GM21576 (cell line): ENCODE results near the gene ZNF90.
A peak's percentile ranks its signal among the peaks of the same experiment; 100 is the strongest.
"Not testable (repeated sequence)": the region's sequence is repeated elsewhere in the genome, so short reads cannot be mapped to it uniquely, and the experiment has no call there.

ENCODE experiments used
- ATAC-seq: cut with Tn5 transposase; IDR thresholded peaks from one replicate; pipeline ENCODE4 v1.9.1; 2021; ENCODE audit warnings: mild to moderate bottlenecking, moderate library complexity; ENCODE audit not compliant: unreplicated experiment

Gene ZNF90

DNA sequence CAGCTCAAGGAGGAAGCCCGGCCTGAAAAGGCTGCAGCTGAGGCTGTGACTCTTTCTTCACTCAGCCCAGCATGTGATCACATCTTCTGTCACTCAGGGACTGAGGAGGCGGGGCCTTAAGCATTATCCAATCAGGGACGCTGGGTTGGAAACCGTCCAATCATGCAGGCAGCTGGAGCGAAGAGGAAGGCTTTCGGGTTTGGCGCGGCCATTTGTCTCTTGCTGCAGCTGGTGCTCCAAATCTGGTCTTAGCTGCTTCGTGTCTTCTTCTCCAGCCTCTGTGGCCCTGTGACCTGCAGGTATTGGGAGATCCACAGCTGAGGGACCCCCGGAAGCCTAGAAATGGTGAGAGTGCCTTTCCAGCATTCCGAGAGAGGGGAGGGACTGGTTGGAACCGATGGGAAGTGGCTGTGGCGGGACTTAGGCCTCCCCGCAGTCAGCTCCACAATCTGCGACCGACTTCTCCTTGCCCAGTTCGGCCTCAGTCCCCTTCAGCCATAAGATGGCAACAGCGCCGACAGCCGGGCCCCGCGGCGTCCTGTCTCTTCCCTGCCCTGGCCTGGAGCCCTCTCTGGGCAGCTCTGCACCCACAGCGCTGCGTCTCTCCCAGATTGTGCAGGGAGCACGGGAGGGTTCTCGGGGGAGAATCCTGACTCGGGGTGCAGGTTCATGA lies at the start of gene ZNF90:
Gene ZNF90 (plus strand): TSS at position 210 of the 673 bp plus-strand sequence. CDS start 133 bp downstream, at position 343.
- ATAC-seq = peak; percentile 84

DNA sequence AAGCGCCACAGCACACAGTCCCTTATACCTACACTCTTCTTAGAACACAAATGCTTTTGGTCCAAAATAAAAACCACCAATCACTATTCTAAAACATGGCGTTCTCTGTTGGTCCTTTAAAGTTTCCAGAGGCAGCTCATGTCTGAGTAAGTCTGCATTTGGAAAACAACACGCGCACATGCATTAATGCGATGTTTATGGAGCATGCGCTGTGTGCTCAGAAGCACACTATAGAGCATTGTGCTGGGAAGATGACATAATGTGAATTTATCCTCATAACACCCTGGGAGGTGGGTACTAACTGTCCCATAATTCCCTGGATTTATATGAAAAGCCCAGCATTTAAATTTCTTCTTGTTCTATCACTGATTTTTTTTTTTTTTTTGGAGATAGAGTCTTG lies 49.2 kb upstream of the ZNF90 start:
- ATAC-seq = no peak

DNA sequence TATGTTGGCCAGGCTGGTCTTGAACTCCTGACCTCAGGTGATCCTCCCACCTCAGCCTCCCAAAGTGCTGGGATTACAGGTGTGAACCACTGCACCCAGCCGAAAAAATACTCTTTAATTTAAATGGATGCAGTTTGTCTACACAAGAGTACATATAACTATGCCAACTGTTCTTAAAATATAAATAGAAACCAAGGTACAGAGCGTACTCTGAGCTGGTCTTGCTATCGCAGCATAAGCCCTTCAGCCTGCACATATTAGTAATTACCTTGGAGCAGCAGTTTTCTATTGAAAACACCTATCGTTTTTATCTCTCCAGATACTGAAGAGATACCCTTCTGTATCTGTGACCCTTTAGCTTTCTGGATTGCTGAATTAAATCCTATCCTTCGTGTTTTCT lies 41.9 kb upstream of the ZNF90 start:
- no peak for ATAC-seq

DNA sequence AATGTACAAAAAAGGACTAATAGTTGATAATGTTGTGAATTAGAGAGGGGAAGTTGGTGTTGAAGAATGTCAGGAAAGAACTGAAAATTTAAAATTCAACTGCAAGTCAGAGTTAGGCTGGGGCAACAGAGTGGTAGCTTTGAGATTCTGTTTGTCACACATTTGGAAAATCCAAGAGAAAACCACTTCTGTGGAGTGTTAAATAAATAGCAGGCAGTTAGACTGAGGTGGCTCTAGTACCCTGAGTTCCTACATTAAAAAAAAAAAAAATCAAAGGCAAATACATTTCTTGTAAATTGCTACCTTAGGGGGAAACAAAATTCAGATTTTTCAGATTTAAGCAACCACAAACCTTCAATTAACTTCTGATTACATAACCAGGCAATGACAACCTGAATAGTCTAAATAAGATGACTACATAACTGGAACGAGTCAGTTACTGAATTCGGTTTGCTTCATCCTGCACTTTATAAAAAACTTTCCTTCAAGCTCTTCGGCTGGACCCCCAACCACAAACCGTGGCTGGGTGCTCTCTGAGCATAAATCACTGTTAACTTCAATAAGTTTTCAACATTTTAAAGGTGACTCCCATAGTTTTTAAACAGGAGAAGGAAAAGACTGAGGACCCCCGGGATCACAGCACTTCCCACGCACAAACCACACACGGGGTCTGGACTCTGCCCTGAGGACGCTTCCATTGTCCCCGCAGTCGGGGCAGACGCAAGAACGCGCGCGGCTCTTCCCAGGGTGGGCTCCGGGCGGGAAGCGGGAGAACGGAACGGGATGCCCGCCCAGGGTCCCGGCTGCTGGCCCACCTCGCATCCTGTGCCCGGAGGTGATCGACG lies 39.2 kb upstream of the ZNF90 start:
- ATAC-seq = no peak

DNA sequence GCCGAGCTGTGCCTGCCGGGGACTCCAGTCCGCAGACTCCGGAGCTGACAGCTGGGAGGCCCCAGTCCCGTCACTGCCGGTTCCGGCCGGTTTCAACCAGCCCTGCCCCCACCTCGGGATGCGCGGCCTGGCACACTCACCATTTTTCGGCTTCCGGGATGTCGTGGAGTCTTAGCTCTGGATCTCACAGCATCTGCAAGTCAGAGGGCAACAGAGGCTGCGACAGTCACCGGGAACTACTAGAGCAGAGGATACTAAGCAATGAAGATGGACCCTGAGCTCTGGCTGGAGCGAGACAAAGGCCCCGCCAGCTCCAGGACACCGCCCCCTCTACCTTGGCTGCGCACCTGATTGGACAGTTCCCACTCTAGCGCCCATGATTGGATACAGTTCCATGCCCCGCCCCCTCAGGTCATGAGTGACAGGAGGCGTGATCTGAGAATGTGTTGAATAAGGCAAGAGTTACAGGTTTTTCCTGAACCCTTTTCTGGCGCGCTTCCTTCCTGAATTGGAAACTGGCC lies 38.5 kb upstream of the ZNF90 start, which contains the start of gene ZNF682:
Gene ZNF682 (minus strand): TSS at position 303 of the 521 bp plus-strand sequence. CDS start 160 bp downstream, at position 143.
- peak; percentile 98 for ATAC-seq

DNA sequence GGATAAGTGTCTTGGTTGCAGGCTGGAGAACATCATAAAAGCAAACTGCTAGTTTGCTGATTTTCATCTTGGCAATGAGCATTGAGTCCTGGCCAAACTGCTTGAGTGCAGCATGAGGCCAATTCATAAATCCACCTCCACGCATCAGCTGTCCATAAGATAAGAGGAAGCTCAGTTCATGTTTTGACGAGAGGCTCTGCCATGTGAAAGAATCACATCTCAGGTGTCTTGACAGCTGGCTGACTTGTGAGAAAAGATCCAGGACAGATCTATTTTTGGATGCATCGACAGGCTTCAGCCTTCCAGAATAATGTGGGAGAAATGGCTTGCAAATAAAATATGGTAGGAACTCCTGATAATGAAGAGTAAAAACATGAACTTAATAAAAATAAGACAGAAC lies 33.1 kb upstream of the ZNF90 start:
- no peak for ATAC-seq

DNA sequence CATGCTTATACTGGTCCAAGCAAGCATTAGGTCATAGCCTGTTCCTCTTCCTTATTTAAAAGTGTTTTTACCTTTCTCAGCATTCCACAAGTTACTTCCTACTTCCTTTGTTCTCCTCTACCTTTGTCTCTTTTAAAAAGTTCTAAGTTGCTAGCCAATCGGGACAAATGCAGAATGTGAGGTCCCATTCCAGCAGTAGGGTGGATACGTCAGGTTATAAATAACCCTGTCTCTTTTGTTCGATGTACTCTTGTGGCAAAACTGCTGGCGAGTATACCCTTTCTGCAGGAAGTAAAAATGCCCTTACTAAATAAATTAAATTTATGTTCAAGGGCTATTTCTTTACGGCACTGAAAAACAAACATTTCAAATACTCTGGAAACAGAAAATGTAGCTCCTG lies 32.1 kb upstream of the ZNF90 start:
- ATAC-seq = not testable (repeated sequence)

DNA sequence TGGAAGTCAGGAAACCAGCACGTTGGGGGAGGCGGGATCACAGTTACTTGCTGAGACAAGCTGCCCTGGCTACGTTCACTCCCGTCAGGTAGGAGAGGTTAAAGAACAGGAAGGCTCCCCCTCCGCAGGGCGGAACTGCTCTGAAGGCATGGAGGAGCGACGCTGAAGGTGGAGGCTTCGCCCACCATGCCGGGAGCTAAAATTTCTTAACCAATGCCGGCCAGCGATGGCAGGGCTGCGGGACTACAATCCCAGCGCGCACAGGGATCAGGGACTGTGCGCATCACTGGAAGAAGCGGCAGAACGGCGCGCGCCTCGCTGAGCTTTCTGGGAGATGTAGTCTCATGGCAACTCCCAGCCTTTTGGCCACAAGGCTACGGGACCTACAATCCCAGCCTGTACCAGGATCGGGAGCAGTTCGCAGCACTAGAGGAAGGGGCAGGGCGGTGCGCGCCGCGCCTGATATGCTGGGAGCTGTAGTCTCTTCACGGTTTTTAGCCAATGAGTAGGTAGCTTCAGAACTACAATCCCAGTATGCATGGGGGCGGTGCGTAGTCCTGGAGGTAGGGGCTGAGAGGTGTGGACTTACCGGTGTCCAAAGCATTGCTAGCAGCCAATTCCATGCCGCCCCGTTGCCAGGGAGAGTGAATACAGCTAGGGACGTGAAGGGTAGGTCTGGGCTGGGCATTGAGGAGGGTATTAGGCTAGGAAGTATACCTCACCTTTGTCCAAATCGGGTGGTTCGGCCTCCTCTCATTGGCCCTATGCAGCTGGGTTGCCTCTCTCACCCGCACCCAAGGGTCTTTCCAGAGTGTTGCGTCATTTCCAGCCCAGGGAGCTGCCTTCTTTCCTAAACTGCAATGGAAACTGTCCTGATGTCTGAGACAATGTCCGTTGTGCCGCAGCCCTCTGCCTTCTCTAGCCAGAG lies 25.7 kb upstream of the ZNF90 start:
- peak; percentile 97 for ATAC-seq

DNA sequence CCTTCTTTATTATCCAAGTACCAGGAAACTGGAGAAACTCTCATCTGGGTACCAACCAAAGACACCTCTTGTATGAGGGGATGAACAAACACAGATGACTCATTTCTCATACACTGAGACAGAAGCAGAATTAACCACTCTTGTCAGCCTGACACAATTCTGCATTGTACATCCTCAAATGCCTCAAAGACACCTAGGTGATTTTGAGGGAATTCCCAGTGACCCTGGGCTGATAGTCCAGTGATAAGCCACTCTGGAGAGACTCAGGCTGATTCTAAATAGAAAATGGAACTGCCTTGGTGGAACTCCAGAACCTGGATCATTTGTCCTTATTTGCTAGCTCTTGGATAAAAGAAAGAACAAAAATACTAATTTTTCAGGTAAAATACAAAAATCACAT lies 19.1 kb upstream of the ZNF90 start:
- not testable (repeated sequence) for ATAC-seq

DNA sequence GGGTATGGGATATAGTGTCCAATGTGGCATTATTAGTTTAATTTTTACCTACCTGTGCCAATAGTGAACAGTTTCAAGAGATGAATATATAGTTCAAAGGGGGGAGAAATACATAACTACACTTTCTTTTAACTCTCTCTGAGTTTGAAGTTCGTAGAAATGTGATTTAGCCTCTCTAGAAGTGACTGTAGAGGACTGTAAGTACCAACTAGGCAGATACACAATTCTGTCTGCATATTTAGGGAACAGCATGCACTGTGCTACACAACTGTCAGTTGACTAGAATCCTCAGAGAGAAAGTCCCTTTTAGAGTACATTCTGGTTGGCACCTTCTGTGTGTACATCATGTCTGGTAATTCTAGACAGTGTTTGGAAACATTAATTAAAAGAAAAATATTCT lies 17.5 kb upstream of the ZNF90 start:
- ATAC-seq = no peak

DNA sequence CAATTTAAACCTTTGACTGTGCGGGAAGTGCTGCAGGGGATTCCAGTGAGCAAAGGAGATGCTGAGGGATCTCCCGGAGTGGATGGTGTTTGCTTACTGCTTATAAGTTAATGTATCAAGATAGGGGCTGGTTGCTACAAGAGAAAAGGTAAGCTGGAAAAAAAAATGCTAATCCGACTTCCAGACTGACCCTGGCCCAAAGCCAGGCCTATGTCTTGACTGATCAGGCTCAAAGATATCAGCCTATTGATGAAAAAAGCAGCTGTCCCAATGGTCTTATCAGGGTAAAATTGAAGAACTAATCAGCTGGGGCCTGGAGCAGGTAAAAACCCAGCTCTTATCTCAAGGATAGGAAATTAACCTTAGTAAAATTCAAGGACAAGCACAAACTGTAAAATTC lies 10.9 kb upstream of the ZNF90 start:
- no peak for ATAC-seq

DNA sequence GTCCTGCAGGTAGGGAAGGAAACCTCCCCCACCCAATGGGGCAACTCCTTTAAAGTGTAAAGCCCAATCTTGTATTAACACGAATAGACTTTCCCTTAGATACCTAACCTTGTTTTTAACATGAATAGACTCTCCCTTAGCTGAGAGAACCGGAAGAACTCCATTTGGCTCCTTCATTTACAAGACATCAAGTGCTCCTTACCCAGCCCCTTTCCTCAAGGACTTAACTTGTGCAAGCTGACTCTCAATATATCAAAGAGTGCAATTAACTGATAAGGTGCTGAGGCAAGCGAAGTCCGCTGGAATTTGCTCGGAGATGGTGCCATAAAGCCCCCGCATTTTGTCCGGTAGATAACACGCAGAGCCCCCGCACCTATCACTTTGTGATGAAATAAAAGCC lies 9.9 kb upstream of the ZNF90 start:
- no peak for ATAC-seq

DNA sequence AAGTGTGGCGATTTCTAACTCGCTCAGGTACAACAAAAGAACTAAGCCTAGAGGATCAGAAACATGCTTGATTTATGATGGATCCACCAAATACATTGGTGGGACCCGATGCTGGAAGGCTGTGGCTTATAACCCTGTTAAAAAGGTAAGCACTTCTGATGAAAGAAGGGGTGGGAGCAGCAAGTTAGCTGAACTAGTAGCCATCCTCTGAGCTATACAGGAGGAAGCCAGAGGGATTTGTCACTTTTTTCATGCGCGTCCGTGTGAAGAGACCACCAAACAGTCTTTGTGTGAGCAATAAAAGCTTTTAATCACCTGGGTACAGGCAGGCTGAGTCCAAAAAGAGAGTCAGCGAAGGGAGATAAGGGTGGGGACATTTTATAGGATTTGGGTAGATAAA lies 9.2 kb upstream of the ZNF90 start:
- ATAC-seq = not testable (repeated sequence)

DNA sequence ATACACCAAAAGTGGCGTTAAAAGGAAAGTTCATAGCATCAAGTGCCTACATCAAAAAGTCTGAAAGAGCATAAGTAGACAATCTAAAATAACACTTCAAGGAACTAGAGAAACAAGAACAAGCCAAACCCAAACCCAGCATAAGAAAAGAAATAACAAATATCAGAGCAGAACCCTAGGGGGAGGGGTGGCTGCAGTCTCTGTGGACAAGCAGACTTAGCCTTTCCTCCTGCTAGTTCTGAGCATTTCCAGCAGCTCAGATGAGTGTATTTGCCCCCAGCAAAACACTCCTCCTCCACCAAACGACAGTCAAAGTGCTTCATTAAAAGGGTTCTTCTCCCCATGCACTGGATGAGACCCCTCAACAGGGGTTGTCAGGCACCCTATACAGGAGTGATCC lies 7.1 kb upstream of the ZNF90 start:
- ATAC-seq = no peak

DNA sequence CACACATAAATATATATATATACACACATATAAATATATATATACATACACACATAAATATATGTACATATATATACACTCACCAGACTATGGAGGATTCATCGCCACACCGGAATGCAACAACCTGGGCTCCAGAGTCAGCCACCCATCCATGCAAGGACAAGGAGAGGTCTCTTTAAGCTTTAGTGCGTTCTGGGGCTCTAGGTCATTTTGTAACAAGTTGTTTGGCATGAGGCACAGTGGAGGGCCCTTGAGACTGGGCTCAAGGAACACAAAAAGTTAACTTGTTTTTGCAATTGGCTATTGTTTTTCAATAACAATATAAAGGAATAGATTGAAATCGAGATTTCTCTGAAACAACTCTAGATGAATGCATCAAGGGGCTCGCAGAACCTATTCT lies 4.9 kb upstream of the ZNF90 start:
- no peak for ATAC-seq

DNA sequence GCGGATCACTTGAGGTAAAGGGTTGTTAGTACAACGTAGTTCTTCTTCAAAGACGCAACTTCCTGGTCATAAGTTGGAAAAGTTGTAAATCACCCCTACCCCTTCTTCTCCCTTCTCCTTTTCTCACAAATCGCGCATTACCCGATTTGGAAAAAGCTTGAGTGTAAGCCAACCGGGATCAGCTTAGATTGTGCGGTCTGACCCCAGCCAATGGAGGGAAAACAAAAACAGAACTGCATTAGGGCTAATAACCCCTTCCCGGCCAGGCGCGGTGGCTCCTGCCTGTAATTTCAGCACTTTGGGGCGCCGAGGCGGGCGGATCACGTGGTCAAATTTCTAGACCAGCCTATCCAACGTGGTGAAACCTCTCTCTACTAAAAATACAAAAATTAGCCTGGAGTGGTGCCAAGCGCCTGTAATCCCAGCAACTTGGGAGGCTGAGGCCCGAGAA lies 806 bp downstream of the ZNF90 start:
- peak; percentile 16 for ATAC-seq

DNA sequence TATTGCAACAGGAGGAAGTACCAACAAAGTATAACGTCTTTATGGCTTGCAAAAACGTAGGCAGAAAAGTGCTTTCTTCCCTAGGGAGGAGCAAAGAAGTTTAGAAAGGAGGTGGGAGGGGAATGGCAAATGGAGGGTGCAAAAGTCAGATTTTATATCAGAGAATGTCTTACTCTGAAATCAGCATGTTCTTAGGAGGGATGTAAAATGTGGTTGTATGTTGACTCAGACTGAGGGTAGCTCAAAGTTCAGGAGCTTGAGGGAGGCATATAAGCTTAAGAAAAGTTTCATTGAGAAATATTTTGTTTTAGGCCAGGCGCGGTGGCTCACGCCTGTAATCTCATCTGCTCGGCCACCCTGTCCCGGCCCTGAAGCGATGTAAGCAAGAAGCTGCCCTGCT lies 1.7 kb downstream of the ZNF90 start:
- no peak for ATAC-seq

DNA sequence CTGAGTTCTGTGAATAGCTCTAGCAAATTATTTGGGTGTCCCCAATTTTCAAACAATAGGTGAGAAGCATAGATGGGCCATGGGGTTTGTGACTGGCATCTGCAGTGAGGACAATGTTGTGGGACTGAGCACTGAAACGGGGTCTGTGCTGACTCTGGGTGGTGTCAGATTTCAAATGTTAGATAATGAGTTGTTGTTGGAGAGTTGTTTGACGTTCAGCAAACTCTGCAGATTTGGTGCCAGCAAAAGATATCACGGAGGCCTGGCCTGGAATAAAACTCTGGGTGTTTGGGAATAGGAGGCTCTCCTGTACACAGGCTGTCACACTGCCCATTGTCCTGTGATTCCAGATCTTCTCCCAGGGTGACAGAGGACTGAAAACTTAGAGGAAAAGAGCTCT lies 2.9 kb downstream of the ZNF90 start:
- ATAC-seq = no peak

DNA sequence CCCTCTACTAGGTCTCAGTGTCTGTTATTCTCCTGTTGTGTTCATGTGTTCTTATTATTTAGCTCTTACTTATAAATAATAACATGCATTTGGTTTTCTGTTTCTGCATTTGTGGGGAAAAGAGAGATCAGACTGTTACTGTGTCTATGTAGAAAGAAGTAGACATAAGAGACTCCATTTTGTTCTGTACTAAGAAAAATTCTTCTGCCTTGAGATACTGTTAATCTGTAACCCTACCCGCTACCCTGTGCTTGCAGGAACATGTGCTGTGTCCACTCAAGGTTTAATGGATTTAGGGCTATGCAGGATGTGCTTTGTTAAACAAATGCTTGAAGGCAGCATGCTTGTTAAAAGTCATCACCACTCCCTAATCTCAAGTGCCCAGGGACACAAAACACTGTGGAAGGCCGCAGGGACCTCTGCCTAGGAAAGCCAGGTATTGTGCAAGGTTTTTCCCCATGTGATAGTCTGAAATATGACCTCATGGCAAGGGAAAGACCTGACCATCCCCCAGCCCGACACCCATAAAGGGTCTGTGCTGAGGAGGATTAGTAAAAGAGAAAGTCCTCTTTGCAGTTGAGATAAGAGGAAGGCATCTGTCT lies 4.5 kb downstream of the ZNF90 start:
- not testable (repeated sequence) for ATAC-seq

DNA sequence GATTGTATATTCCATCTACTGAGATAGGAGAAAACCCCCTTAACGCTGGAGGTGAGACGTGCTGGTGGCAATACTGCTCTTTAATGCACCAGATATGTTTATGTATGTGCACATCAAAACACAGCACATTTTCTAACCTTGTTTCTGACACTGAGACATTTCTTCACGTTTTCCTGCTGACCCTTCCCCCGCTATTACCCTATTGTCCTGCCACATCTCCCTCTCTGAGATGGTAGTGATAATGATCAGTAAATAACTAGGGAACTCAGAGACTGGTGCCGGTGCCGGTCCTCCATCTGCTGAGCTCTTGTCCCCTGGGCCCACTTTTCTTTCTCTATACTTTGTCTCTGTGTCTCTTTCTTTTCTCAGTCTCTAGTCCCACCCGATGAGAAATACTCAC lies 5.1 kb downstream of the ZNF90 start:
- ATAC-seq = not testable (repeated sequence)
